GM19395 (cell line): ENCODE data around the gene NFAT5.

Source experiments
- ATAC-seq: cut with Tn5 transposase; IDR thresholded peaks from one replicate; pipeline ENCODE4 v1.9.1; 2021; ENCODE audit warnings: mild to moderate bottlenecking, moderate library complexity; ENCODE audit not compliant: unreplicated experiment

The NFAT5 gene

GRCh38 chr16:69595127-69596036, 29.6 kb downstream of the NFAT5 start:
- ATAC-seq, result no peak

- no peak for ATAC-seq
Measured at GRCh38 chr16:69596801-69597200, 31.0 kb downstream of the NFAT5 start.

- ATAC-seq, result no peak
Measured at GRCh38 chr16:69598045-69598444, 32.3 kb downstream of the NFAT5 start.

- ATAC-seq, result no peak
Measured at GRCh38 chr16:69599731-69600130, 34.0 kb downstream of the NFAT5 start.

- no peak for ATAC-seq
Measured at GRCh38 chr16:69600202-69600601, 34.4 kb downstream of the NFAT5 start.

GRCh38 chr16:69601250-69601649, 35.5 kb downstream of the NFAT5 start:
- no peak for ATAC-seq

- ATAC-seq, result no peak
Measured at GRCh38 chr16:69606985-69607384, 41.2 kb downstream of the NFAT5 start.

GRCh38 chr16:69607674-69608073, 41.9 kb downstream of the NFAT5 start:
- no peak for ATAC-seq

GRCh38 chr16:69610356-69610755, 44.6 kb downstream of the NFAT5 start:
- no peak for ATAC-seq

- no peak for ATAC-seq
Measured at GRCh38 chr16:69611103-69611640, 45.4 kb downstream of the NFAT5 start.

- ATAC-seq, result peak; percentile 62
Measured at GRCh38 chr16:69613378-69614154, 47.8 kb downstream of the NFAT5 start.

- ATAC-seq, result no peak
Measured at GRCh38 chr16:69615528-69615927, 49.8 kb downstream of the NFAT5 start.

GRCh38 chr16:69616082-69616481, 50.3 kb downstream of the NFAT5 start:
- ATAC-seq, result no peak

- no peak for ATAC-seq
Measured at GRCh38 chr16:69618307-69618706, 52.5 kb downstream of the NFAT5 start.

- ATAC-seq, result no peak
Measured at GRCh38 chr16:69618721-69619120, 53.0 kb downstream of the NFAT5 start.

- ATAC-seq, result no peak
Measured at GRCh38 chr16:69619514-69619913, 53.7 kb downstream of the NFAT5 start.

GRCh38 chr16:69620573-69620972, 54.8 kb downstream of the NFAT5 start:
- ATAC-seq, result no peak

GRCh38 chr16:69621225-69621624, 55.5 kb downstream of the NFAT5 start:
- ATAC-seq, result no peak

GRCh38 chr16:69626256-69626655, 60.5 kb downstream of the NFAT5 start:
- no peak for ATAC-seq

- ATAC-seq, result no peak
Measured at GRCh38 chr16:69632828-69633227, 67.1 kb downstream of the NFAT5 start.

GRCh38 chr16:69633375-69633774, 67.6 kb downstream of the NFAT5 start:
- no peak for ATAC-seq
